ENCODE results near the gene IL22RA2. TPM values are rescaled to one million over a fixed set of nuclear protein-coding genes. Genes with fewer than 3 reads are reported as not detected.

The IL22RA2 gene
- total and polyA plus RNA-seq, 9 of the 15 experiments (the other 6 are each of a cell fraction or from before 2014, with no cell fraction given) = 0.03 TPM; not detected in 8

DNA sequence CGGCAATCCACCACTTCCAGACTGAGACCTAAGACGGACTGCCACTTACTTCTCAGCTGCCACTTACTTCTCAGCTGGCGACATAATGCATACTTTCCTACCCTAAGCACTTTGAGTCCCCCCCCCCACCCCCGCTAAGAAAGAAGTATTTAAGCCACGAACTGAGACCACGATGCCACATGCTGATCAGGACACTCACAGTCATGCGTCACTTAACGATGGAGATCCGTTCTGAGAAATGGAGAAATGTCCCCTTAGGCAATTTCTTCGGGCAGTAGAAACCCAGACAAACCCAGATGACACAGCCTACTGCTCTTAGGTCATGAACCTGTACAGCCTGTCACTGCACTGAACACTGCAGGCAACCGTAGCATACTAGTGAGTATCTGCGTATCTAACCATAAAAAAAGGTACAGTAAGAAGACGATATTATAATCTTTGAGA is 45.1 kb upstream of the IL22RA2 start (continued):
- TF ChIP-seq, protein P1, sequence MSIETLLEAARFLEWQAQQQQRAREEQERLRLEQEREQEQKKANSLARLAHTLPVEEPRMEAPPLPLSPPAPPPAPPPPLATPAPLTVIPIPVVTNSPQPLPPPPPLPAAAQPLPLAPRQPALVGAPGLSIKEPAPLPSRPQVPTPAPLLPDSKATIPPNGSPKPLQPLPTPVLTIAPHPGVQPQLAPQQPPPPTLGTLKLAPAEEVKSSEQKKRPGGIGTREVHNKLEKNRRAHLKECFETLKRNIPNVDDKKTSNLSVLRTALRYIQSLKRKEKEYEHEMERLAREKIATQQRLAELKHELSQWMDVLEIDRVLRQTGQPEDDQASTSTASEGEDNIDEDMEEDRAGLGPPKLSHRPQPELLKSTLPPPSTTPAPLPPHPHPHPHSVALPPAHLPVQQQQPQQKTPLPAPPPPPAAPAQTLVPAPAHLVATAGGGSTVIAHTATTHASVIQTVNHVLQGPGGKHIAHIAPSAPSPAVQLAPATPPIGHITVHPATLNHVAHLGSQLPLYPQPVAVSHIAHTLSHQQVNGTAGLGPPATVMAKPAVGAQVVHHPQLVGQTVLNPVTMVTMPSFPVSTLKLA (conservative IDR thresholded peaks at IDR 0.05) = 0 out of 4 replicates have a peak, but pooled peaks of 1 of the 2 experiments have one; percentile 20
- TF ChIP-seq YY1 (IDR thresholded peaks at IDR 0.05; ENCODE audit: borderline replicate concordance in 1 of 3, control insufficient read depth in 1 of 3, extremely low read depth in 1 of 3, insufficient read depth in 3 of 3, insufficient read length in 1 of 3, insufficient replicate concordance in 2 of 3, low read depth in 1 of 3, low read length in 2 of 3) (peak in 1 of 3 experiments; percentile 21), ZNF174 (CRISPR knock-in tag; IDR thresholded peaks at IDR 0.05) (no peak), FOXJ3 (CRISPR knock-in tag; IDR thresholded peaks at IDR 0.05) (no peak), CEBPB (tag; IDR thresholded peaks at IDR 0.05) (peak; percentile 26; the same call in 1 of the 2 replicates), EGR1 (conservative IDR thresholded peaks at IDR 0.05) (0 out of 2 replicates have a peak, but pooled peaks have one; percentile 25), TAF1 (IDR thresholded peaks at IDR 0.05; ENCODE audit: control insufficient read depth, extremely low read depth, insufficient read depth, low read length, severe bottlenecking) (peak; percentile 15), FOXP1 (CRISPR knock-in tag; IDR thresholded peaks at IDR 0.05) (peak; percentile 16; the same call in 1 of the 2 replicates), DPF2 (IDR thresholded peaks at IDR 0.05) (no peak), TAF9B (IDR thresholded peaks at IDR 0.05; ENCODE audit: partially characterized antibody) (no peak), FOSL1 (tag; conservative IDR thresholded peaks at IDR 0.05) (0 out of 2 replicates have a peak, but pooled peaks have one; percentile 2), RAD21 (CRISPR knock-in tag; conservative IDR thresholded peaks at IDR 0.05 in 1 of 2, IDR thresholded peaks at IDR 0.05 in 1 of 2) (0 out of 4 replicates have a peak, but pooled peaks of 1 of the 2 experiments have one; percentile 8)
- TF ChIP-seq, protein P2, sequence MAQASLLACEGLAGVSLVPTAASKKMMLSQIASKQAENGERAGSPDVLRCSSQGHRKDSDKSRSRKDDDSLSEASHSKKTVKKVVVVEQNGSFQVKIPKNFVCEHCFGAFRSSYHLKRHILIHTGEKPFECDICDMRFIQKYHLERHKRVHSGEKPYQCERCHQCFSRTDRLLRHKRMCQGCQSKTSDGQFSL (CRISPR knock-in tag; IDR thresholded peaks at IDR 0.05) = peak; percentile 89
- TF ChIP-seq, protein P2 (tag; IDR thresholded peaks at IDR 0.05) = no peak
- TF ChIP-seq, protein P3, sequence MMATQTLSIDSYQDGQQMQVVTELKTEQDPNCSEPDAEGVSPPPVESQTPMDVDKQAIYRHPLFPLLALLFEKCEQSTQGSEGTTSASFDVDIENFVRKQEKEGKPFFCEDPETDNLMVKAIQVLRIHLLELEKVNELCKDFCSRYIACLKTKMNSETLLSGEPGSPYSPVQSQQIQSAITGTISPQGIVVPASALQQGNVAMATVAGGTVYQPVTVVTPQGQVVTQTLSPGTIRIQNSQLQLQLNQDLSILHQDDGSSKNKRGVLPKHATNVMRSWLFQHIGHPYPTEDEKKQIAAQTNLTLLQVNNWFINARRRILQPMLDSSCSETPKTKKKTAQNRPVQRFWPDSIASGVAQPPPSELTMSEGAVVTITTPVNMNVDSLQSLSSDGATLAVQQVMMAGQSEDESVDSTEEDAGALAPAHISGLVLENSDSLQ (IDR thresholded peaks at IDR 0.05) = peak; percentile 11; the same call in 1 of the 2 replicates

All from K562 (cell line).